WI38 (cell line): ENCODE measurements around the gene SPATA6L.

Experiments
- H3K4me3 ChIP-seq: 2 replicates; pipeline ENCODE4 v1.5.1; 2011; ENCODE audit warnings: low read depth, mild to moderate bottlenecking, control low read depth, low read length
- CTCF ChIP-seq: IDR thresholded peaks from 2 replicates; pipeline ENCODE4 v1.5.1; 2012; ENCODE audit warnings: low read depth, mild to moderate bottlenecking, control low read depth, low read length

The SPATA6L gene

GRCh38 chr9:4666042-4666699, at the start of gene SPATA6L:
Gene SPATA6L (minus strand): TSS chr9:4666480. CDS start chr9:4666250, 230 bp downstream.
- no peak for TF ChIP-seq CTCF
- peak within 1 kb of the TSS; percentile 53 for H3K4me3 ChIP-seq

- no peak for TF ChIP-seq CTCF
- no peak overlapping the region for H3K4me3 ChIP-seq
Measured at GRCh38 chr9:4714266-4715016, 48.2 kb upstream of the SPATA6L start.

GRCh38 chr9:4713849-4714248, 47.6 kb upstream of the SPATA6L start:
- TF ChIP-seq CTCF, result no peak
- H3K4me3 ChIP-seq, result no peak overlapping the region

- no peak for TF ChIP-seq CTCF
Measured at GRCh38 chr9:4709380-4709779, 43.1 kb upstream of the SPATA6L start.

GRCh38 chr9:4706971-4707622, 40.8 kb upstream of the SPATA6L start:
- H3K4me3 ChIP-seq, result no peak overlapping the region
- TF ChIP-seq CTCF, result no peak

More at GRCh38 chr9:4709380-4709779, 43.1 kb upstream of the SPATA6L start:
- no peak overlapping the region for H3K4me3 ChIP-seq

GRCh38 chr9:4706021-4706420, 39.7 kb upstream of the SPATA6L start:
- no peak overlapping the region for H3K4me3 ChIP-seq
- no peak for TF ChIP-seq CTCF

- no peak overlapping the region for H3K4me3 ChIP-seq
- TF ChIP-seq CTCF, result no peak
Measured at GRCh38 chr9:4704129-4704528, 37.8 kb upstream of the SPATA6L start.
